HepG2 (cell line): Measurements from ENCODE around the gene TMEM255B.

Experiments used
- CTCF ChIP-seq: sonication (generic); formaldehyde crosslinking; IDR thresholded peaks from 2 replicates; pipeline ENCODE4 v1.5.0; 2020; ENCODE audit warnings: mild to moderate bottlenecking, missing genetic modification reagents, moderate library complexity
- KLF13 ChIP-seq: sonication (generic); formaldehyde crosslinking; IDR thresholded peaks from 2 replicates; pipeline ENCODE4 v1.4.0; 2020; ENCODE audit warnings: mild to moderate bottlenecking, missing genetic modification reagents
- PRDM15 ChIP-seq: sonication (generic); formaldehyde crosslinking; IDR thresholded peaks from 2 replicates; pipeline ENCODE4 v1.4.0; 2020; ENCODE audit warnings: missing genetic modification reagents
- PREB ChIP-seq: sonication (generic); formaldehyde crosslinking; IDR thresholded peaks from 2 replicates; pipeline ENCODE4 v1.4.0; 2020; ENCODE audit warnings: missing genetic modification reagents
- TCF7 ChIP-seq: sonication (generic); IDR thresholded peaks from 2 replicates; pipeline ENCODE4 v1.6.1; 2016; ENCODE audit warnings: antibody characterized with exemption, low read depth
- U2AF2 ChIP-seq: fragments of 200-400 bp; formaldehyde crosslinking; IDR thresholded peaks from 2 replicates; pipeline ENCODE4 v1.6.1; 2017; ENCODE audit warnings: low read depth, mild to moderate bottlenecking, low read length
- ZNF10 ChIP-seq: sonication (generic); formaldehyde crosslinking; IDR thresholded peaks from 2 replicates; pipeline ENCODE4 v1.4.0; 2020; ENCODE audit warnings: mild to moderate bottlenecking, low read depth, missing genetic modification reagents, borderline replicate concordance
- ZNF18 ChIP-seq: sonication (generic); formaldehyde crosslinking; IDR thresholded peaks from 2 replicates; pipeline ENCODE4 v1.8.0; 2022; ENCODE audit warnings: mild to moderate bottlenecking, missing genetic modification reagents; ENCODE audit not compliant: insufficient replicate concordance
- ZNF232 ChIP-seq: sonication (generic); formaldehyde crosslinking; IDR thresholded peaks from 2 replicates; pipeline ENCODE4 v1.4.0; 2020; ENCODE audit warnings: missing genetic modification reagents, borderline replicate concordance
- ZNF790 ChIP-seq: sonication (generic); formaldehyde crosslinking; IDR thresholded peaks from 2 replicates; pipeline ENCODE4 v1.8.0; 2022; ENCODE audit warnings: missing genetic modification reagents, mild to moderate bottlenecking, borderline replicate concordance

DNA sequence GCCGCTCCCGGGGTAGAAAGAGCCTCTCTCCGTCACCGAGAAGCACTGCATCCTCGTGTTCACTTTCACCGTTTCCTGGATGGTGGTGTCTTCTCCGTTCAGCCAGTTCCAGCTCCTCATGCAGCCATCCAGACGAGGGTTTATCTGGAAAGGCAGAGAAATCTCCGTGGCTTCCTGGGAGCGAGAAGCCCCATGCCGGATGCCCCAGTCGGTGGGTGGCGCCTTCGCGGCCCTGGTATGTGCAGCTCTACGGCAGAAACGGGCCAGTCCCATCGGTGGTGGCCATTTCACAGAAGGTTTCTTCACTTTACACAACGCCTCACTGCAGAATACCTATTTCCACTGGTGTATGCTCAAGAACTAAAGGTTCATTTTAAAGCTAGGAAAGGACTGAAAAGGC lies 68.0 kb downstream of the TMEM255B start:
- TF ChIP-seq ZNF790, result no peak
- TF ChIP-seq PREB, result no peak
- TF ChIP-seq TCF7, result no peak
- TF ChIP-seq PRDM15 (CRISPR knock-in tag), result no peak
- TF ChIP-seq ZNF232 (CRISPR knock-in tag), result no peak
- TF ChIP-seq ZNF10 (CRISPR knock-in tag), result no peak
- no peak for TF ChIP-seq CTCF (CRISPR knock-in tag)
- TF ChIP-seq U2AF2, result no peak
- TF ChIP-seq ZNF18 (CRISPR knock-in tag), result no peak
- no peak for TF ChIP-seq KLF13 (CRISPR knock-in tag)
